Smooth muscle cell (in vitro differentiated cells): ENCODE measurements around the gene CYTIP. TPM values are rescaled to one million over a fixed set of nuclear protein-coding genes. Genes with fewer than 3 reads are reported as not detected.

ENCODE experiments used
- DNase-seq: peaks from one replicate; lab custom pipeline; 2025; ENCODE audit not compliant: unreplicated experiment; lab: John Stamatoyannopoulos, UW
- H2AFZ ChIP-seq: fragments of 200-600 bp; sonication (generic); 2 replicates; pipeline ENCODE4 v1.6.0; 2016; ENCODE audit warnings: antibody characterized with exemption, low read depth, mild to moderate bottlenecking
- H3F3A ChIP-seq: fragments of 200-600 bp; sonication (generic); 2 replicates; pipeline ENCODE4 v1.6.0; 2017; ENCODE audit warnings: antibody characterized with exemption, low read depth
- H3K27ac ChIP-seq: fragments of 200-600 bp; sonication (generic); 2 replicates; pipeline ENCODE4 v1.5.1; 2016; ENCODE audit warnings: low read depth, mild to moderate bottlenecking
- H3K27me3 ChIP-seq: fragments of 200-600 bp; sonication (generic); 2 replicates; pipeline ENCODE4 v1.6.1; 2016; ENCODE audit warnings: low read depth, mild to moderate bottlenecking
- H3K36me3 ChIP-seq: fragments of 200-600 bp; sonication (generic); 2 replicates; pipeline ENCODE4 v1.5.1; 2016; ENCODE audit warnings: low read depth
- H3K4me1 ChIP-seq: fragments of 200-600 bp; sonication (generic); 2 replicates; pipeline ENCODE4 v1.5.1; 2016; ENCODE audit warnings: low read depth
- H3K4me2 ChIP-seq: fragments of 200-600 bp; sonication (generic); 2 replicates; pipeline ENCODE4 v1.6.0; 2016; ENCODE audit warnings: mild to moderate bottlenecking
- H3K4me3 ChIP-seq: fragments of 200-600 bp; sonication (generic); 2 replicates; pipeline ENCODE4 v1.5.1; 2016; ENCODE audit warnings: mild to moderate bottlenecking
- H3K79me2 ChIP-seq: fragments of 200-600 bp; sonication (generic); 2 replicates; pipeline ENCODE4 v1.6.0; 2016; ENCODE audit warnings: low read depth, mild to moderate bottlenecking
- H3K9ac ChIP-seq: fragments of 200-600 bp; sonication (generic); 2 replicates; pipeline ENCODE4 v1.6.0; 2016; ENCODE audit warnings: low read depth
- H3K9me3 ChIP-seq: fragments of 200-600 bp; sonication (generic); replicated peaks from 2 replicates; pipeline ENCODE4 v1.5.1; 2016; ENCODE audit warnings: low read depth
- H4K20me1 ChIP-seq: fragments of 200-600 bp; sonication (generic); 2 replicates; pipeline ENCODE4 v1.6.0; 2016; ENCODE audit warnings: low read depth
- WGBS: methylation state at CpG from one replicate; pipeline ENCODE4 v1.1.7; 2016; ENCODE audit warnings: low lambda C conversion rate; 5-methylcytosine and 5-hydroxymethylcytosine counted together
- polyA plus RNA-seq: library from polyadenylated mRNA; unstranded; fragments of >200 nt; fragmentation: Nextera tagmentation; extraction: Ambion mirVana; gene quantifications from 2 replicates; pipeline ENCODE4 v1.2.1, GENCODE V29; 2016
- total RNA-seq: library from RNA; depleted of rRNA; stranded (reverse); fragments of >200 nt; gene quantifications from 2 replicates; pipeline ENCODE4 v1.2.3, GENCODE V29; 2014
- TF ChIP-seq, protein P1 (sequence below): fragments of 200-600 bp; sonication (generic); IDR thresholded peaks from 2 replicates; pipeline ENCODE4 v1.5.1; 2017; ENCODE audit warnings: borderline replicate concordance, mild to moderate bottlenecking, antibody characterized with exemption; ENCODE audit not compliant: insufficient read depth, poor library complexity, severe bottlenecking

The CYTIP gene
- total and polyA plus RNA-seq, 2 experiments from 2014 or later: not detected

- Histone ChIP-seq H3K4me1 (no peaks in the 10 kb centered on the region), H3K9me3 (peaks cover 10% of the 10 kb centered on the region), H3K4me2 (no peak overlapping the region), H4K20me1 (no peaks in the 10 kb centered on the region), H3K36me3 (no peaks in the 10 kb centered on the region), H3F3A (no peaks in the 10 kb centered on the region), H3K9ac (no peak overlapping the region), H2AFZ (no peak overlapping the region), H3K27ac (no peak overlapping the region), H3K79me2 (no peaks in the 10 kb centered on the region), H3K4me3 (no peak overlapping the region), H3K27me3 (no peaks in the 10 kb centered on the region)
- TF ChIP-seq, protein P1, sequence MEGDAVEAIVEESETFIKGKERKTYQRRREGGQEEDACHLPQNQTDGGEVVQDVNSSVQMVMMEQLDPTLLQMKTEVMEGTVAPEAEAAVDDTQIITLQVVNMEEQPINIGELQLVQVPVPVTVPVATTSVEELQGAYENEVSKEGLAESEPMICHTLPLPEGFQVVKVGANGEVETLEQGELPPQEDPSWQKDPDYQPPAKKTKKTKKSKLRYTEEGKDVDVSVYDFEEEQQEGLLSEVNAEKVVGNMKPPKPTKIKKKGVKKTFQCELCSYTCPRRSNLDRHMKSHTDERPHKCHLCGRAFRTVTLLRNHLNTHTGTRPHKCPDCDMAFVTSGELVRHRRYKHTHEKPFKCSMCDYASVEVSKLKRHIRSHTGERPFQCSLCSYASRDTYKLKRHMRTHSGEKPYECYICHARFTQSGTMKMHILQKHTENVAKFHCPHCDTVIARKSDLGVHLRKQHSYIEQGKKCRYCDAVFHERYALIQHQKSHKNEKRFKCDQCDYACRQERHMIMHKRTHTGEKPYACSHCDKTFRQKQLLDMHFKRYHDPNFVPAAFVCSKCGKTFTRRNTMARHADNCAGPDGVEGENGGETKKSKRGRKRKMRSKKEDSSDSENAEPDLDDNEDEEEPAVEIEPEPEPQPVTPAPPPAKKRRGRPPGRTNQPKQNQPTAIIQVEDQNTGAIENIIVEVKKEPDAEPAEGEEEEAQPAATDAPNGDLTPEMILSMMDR: no peak
- WGBS: 77% methylated on average over 4 of the region's 4 CpGs
- DNase-seq: no peak
Measured at GRCh38 chr2:157420771-157421323, 23.0 kb downstream of the CYTIP start.

DNA sequence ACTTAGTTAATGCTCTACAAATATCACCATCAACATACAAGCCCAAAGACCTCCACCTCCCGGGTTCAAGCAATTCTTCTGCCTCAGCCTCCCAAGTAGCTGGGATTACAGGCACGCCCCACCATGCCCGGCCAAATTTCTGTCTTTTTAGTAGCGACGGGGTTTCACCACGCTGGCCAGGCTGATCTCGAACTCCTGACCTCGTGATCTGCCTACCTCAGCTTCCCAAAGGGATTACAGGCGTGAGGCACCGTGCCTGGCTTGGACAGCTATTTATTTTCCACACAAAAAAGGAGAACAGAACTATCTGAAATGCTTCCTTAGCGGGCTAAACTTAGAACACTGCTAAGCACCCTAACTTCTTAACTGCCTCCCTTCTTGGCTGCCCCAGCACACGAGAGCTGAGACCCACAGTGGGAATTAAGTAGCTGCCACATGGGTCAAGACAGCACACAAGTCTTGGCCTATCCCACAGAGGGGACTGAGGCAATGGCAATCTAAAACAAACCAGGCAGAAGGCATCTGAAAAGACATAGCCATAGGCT lies 24.8 kb downstream of the CYTIP start:
- no peak overlapping the region for H2AFZ ChIP-seq
- no peaks in the 10 kb centered on the region for H3K79me2 ChIP-seq
- H3K4me1 ChIP-seq: no peaks in the 10 kb centered on the region
- H3K36me3 ChIP-seq: no peaks in the 10 kb centered on the region
- no peak overlapping the region for H3K4me2 ChIP-seq
- H3K27ac ChIP-seq: no peak overlapping the region
- TF ChIP-seq, protein P1: no peak
- H3K9ac ChIP-seq: no peak overlapping the region
- no peak for DNase-seq
- no peak overlapping the region for H3K4me3 ChIP-seq
- no peaks in the 10 kb centered on the region for H4K20me1 ChIP-seq
- no peaks in the 10 kb centered on the region for H3F3A ChIP-seq
- H3K27me3 ChIP-seq: no peaks in the 10 kb centered on the region
- peaks cover 5% of the 10 kb centered on the region for H3K9me3 ChIP-seq
- 92% methylated on average over 12 of the region's 12 CpGs for WGBS

GRCh38 chr2:157418239-157418641 lies 25.6 kb downstream of the CYTIP start:
- Histone ChIP-seq H3K79me2 (no peaks in the 10 kb centered on the region), H2AFZ (no peak overlapping the region), H3K9ac (no peak overlapping the region), H3F3A (no peaks in the 10 kb centered on the region), H3K27ac (no peak overlapping the region), H4K20me1 (no peaks in the 10 kb centered on the region), H3K4me3 (no peak overlapping the region), H3K4me1 (no peaks in the 10 kb centered on the region), H3K9me3 (peaks cover 5% of the 10 kb centered on the region), H3K4me2 (no peak overlapping the region), H3K36me3 (no peaks in the 10 kb centered on the region), H3K27me3 (no peaks in the 10 kb centered on the region)
- no peak for DNase-seq
- WGBS: 93% methylated on average over 4 of the region's 4 CpGs
- TF ChIP-seq, protein P1: no peak

DNA sequence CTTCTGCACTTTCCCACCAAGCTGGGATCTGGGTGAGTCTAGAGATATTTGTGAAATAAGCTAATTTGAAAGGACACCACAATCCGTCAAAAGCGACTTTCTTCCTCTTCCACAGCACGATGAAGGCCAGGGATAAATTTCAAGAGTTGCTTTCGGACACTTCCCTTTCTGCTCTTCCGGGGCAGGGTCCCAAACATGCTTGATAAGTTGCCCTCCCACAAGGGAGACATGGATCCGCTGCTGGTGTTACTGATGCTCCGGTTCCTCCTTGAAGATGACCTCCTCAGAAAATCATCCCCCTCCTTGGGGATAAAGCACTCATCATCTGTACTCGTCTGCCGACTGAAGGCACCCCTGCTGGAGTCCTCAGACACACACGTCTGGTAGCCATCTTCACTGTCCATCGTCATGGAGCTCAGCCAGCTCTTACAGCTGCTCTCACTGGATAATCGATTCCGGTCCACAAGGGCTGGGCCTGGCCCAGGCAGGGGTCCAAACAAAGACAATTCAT lies 28.2 kb downstream of the CYTIP start:
- H3K9ac ChIP-seq: no peak overlapping the region
- TF ChIP-seq, protein P1: no peak
- no peaks in the 10 kb centered on the region for H3K4me1 ChIP-seq
- H3K4me3 ChIP-seq: no peak overlapping the region
- no peak overlapping the region for H3K27ac ChIP-seq
- no peaks in the 10 kb centered on the region for H3K9me3 ChIP-seq
- no peak overlapping the region for H2AFZ ChIP-seq
- H4K20me1 ChIP-seq: no peaks in the 10 kb centered on the region
- no peaks in the 10 kb centered on the region for H3K27me3 ChIP-seq
- DNase-seq: no peak
- H3K79me2 ChIP-seq: no peaks in the 10 kb centered on the region
- H3K4me2 ChIP-seq: no peak overlapping the region
- no peaks in the 10 kb centered on the region for H3F3A ChIP-seq
- 94% methylated on average over 13 of the region's 13 CpGs for WGBS
- H3K36me3 ChIP-seq: no peaks in the 10 kb centered on the region
